HEK293 (cell line): ENCODE data around the gene PSD2.
A peak's percentile ranks its signal among the peaks of the same experiment; 100 is the strongest.

ENCODE experiments used
- HOXD13 ChIP-seq: sonication (generic); formaldehyde crosslinking; IDR thresholded peaks from 2 replicates; pipeline ENCODE4 v1.8.0; 2022; ENCODE audit warnings: missing genetic modification reagents, borderline replicate concordance
- ZBTB1 ChIP-seq: fragments of 450-650 bp; formaldehyde crosslinking; IDR thresholded peaks from 2 replicates; pipeline ENCODE4 v1.5.1; 2016; ENCODE audit warnings: missing biosample characterization, missing genetic modification characterization
- ZBTB21 ChIP-seq: fragments of 450-650 bp; formaldehyde crosslinking; IDR thresholded peaks from 2 replicates; pipeline ENCODE4 v1.5.1; 2017; ENCODE audit warnings: missing biosample characterization, missing genetic modification characterization
- ZNF157 ChIP-seq: fragments of 450-650 bp; formaldehyde crosslinking; IDR thresholded peaks from 2 replicates; pipeline ENCODE4 v1.5.1; 2016; ENCODE audit warnings: missing biosample characterization, missing genetic modification characterization
- ZNF248 ChIP-seq: fragments of 450-650 bp; formaldehyde crosslinking; IDR thresholded peaks from 2 replicates; pipeline ENCODE4 v1.5.1; 2017; ENCODE audit warnings: missing biosample characterization, missing genetic modification characterization
- ZNF366 ChIP-seq: fragments of 450-650 bp; formaldehyde crosslinking; conservative IDR thresholded peaks from 2 replicates; pipeline ENCODE4 v1.5.1; 2016; ENCODE audit warnings: missing biosample characterization, missing genetic modification characterization
- ZNF391 ChIP-seq: fragments of 450-650 bp; formaldehyde crosslinking; IDR thresholded peaks from 2 replicates; pipeline ENCODE4 v1.5.1; 2016; ENCODE audit warnings: low read depth, missing biosample characterization, missing genetic modification characterization, borderline replicate concordance
- ZNF48 ChIP-seq: fragments of 450-650 bp; formaldehyde crosslinking; IDR thresholded peaks from 2 replicates; pipeline ENCODE4 v1.5.1; 2016; ENCODE audit warnings: missing biosample characterization, missing genetic modification characterization
- ZNF521 ChIP-seq: fragments of 450-650 bp; formaldehyde crosslinking; IDR thresholded peaks from 2 replicates; pipeline ENCODE4 v1.5.1; 2017; ENCODE audit warnings: missing biosample characterization, mild to moderate bottlenecking, missing genetic modification characterization
- ZNF560 ChIP-seq: fragments of 450-650 bp; formaldehyde crosslinking; IDR thresholded peaks from 2 replicates; pipeline ENCODE4 v1.5.1; 2017; ENCODE audit warnings: missing biosample characterization, missing genetic modification characterization, borderline replicate concordance
- ZNF670 ChIP-seq: fragments of 450-650 bp; formaldehyde crosslinking; IDR thresholded peaks from 2 replicates; pipeline ENCODE4 v1.5.1; 2016; ENCODE audit warnings: missing biosample characterization, missing genetic modification characterization, low read depth
- ZNF677 ChIP-seq: fragments of 450-650 bp; IDR thresholded peaks from 2 replicates; pipeline ENCODE4 v1.5.0; 2018; ENCODE audit warnings: missing biosample characterization, mild to moderate bottlenecking, missing genetic modification characterization, moderate library complexity
- ZNF777 ChIP-seq: fragments of 450-650 bp; formaldehyde crosslinking; IDR thresholded peaks from 2 replicates; pipeline ENCODE4 v1.5.1; 2017; ENCODE audit warnings: missing biosample characterization, missing genetic modification characterization, borderline replicate concordance
- ZNF843 ChIP-seq: fragments of 450-650 bp; formaldehyde crosslinking; IDR thresholded peaks from 2 replicates; pipeline ENCODE4 v1.5.1; 2016; ENCODE audit warnings: missing biosample characterization, missing genetic modification characterization
- TF ChIP-seq, protein P1 (sequence below): fragments of 450-650 bp; formaldehyde crosslinking; IDR thresholded peaks from 2 replicates; pipeline ENCODE4 v1.5.1; 2016; ENCODE audit warnings: missing biosample characterization, missing genetic modification characterization
- TF ChIP-seq, protein P2 (sequence below): fragments of 450-650 bp; formaldehyde crosslinking; IDR thresholded peaks from 2 replicates; pipeline ENCODE4 v1.5.1; 2017; ENCODE audit warnings: missing biosample characterization, missing genetic modification characterization
- TF ChIP-seq, protein P3 (sequence below): fragments of 450-650 bp; formaldehyde crosslinking; IDR thresholded peaks from 2 replicates; pipeline ENCODE4 v1.5.1; 2016; ENCODE audit warnings: missing biosample characterization, missing genetic modification characterization
- TF ChIP-seq, protein P4 (sequence below): fragments of 450-650 bp; formaldehyde crosslinking; IDR thresholded peaks from 2 replicates; pipeline ENCODE4 v1.5.1; 2016; ENCODE audit warnings: missing biosample characterization, missing genetic modification characterization
- TF ChIP-seq, protein P5 (sequence below): fragments of 450-650 bp; formaldehyde crosslinking; IDR thresholded peaks from 2 replicates; pipeline ENCODE4 v1.5.1; 2016; ENCODE audit warnings: missing biosample characterization, missing genetic modification characterization
- TF ChIP-seq, protein P6 (sequence below): fragments of 450-650 bp; formaldehyde crosslinking; IDR thresholded peaks from 2 replicates; pipeline ENCODE4 v1.5.0; 2017; ENCODE audit warnings: missing biosample characterization, missing genetic modification characterization, borderline replicate concordance
- TF ChIP-seq, protein P7 (sequence below): fragments of 450-650 bp; formaldehyde crosslinking; IDR thresholded peaks from 2 replicates; pipeline ENCODE4 v1.5.1; 2016; ENCODE audit warnings: missing biosample characterization, missing genetic modification characterization
- TF ChIP-seq, protein P8 (sequence below): fragments of 450-650 bp; formaldehyde crosslinking; IDR thresholded peaks from 2 replicates; pipeline ENCODE4 v1.5.1; 2017; ENCODE audit warnings: missing biosample characterization, missing genetic modification characterization

Gene PSD2

DNA sequence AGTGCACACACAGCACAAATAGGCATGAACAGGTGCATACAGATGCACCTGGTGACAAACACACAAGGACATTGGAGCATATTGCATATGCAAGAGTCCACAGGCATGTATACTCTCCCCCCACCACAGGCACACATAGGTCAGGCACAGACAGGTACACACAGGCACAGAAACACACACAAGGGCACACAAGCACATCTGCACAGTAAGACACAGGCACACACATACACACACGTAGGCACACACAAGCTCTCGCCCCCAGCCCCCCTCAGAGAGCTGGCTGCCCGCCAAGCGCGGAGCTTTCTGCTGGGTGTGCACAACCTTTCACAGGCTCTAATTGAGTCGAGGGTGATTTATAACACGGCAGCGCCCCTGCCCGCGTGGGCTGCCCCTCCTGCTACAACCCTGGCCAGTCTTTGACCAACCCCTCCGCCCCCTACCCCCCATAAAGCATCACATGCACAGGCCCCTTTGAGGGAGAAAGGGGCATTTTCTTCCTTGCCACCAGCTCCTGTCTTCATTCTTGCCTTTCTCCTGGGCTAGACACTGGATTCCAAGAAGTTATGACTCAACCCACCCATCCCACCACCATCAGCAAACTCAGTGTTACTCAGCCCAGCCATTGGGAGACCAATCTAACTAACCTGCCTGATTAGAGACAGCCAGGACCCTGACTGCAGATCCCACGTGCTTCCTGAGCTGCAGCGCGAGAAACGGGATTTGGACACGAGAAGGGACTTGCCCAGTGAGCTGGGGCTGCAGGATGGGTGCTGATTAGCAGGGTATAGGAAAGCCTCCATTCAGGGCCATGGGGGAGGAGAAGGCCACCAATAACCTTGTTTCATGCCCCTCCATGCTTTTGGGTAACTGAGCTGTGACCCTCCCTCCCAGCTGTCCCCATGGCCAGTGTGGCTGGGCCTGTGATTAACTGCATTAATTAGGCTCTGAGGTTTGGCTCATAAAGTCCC is 42.8 kb upstream of the PSD2 start (continued):
- TF ChIP-seq, protein P1, sequence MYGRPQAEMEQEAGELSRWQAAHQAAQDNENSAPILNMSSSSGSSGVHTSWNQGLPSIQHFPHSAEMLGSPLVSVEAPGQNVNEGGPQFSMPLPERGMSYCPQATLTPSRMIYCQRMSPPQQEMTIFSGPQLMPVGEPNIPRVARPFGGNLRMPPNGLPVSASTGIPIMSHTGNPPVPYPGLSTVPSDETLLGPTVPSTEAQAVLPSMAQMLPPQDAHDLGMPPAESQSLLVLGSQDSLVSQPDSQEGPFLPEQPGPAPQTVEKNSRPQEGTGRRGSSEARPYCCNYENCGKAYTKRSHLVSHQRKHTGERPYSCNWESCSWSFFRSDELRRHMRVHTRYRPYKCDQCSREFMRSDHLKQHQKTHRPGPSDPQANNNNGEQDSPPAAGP (tag by site-specific recombination), result 0 out of 2 replicates have a peak, but pooled peaks have one; percentile 43
- TF ChIP-seq, protein P2, sequence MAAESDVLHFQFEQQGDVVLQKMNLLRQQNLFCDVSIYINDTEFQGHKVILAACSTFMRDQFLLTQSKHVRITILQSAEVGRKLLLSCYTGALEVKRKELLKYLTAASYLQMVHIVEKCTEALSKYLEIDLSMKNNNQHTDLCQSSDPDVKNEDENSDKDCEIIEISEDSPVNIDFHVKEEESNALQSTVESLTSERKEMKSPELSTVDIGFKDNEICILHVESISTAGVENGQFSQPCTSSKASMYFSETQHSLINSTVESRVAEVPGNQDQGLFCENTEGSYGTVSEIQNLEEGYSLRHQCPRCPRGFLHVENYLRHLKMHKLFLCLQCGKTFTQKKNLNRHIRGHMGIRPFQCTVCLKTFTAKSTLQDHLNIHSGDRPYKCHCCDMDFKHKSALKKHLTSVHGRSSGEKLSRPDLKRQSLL (tag by site-specific recombination), result no peak
- TF ChIP-seq ZNF843 (tag by site-specific recombination) (no peak), HOXD13 (no peak), ZNF560 (tag by site-specific recombination) (no peak), ZNF670 (tag by site-specific recombination) (no peak), ZNF248 (tag by site-specific recombination) (no peak), ZNF366 (peak; percentile 25; the same call in 1 of the 2 replicates), ZNF157 (tag by site-specific recombination) (no peak), ZNF521 (no peak), ZNF48 (tag by site-specific recombination) (no peak), ZBTB1 (no peak), ZNF677 (tag by site-specific recombination) (no peak), ZNF777 (tag by site-specific recombination) (no peak), ZBTB21 (tag by site-specific recombination) (no peak), ZNF391 (tag by site-specific recombination) (no peak)
- TF ChIP-seq, protein P3, sequence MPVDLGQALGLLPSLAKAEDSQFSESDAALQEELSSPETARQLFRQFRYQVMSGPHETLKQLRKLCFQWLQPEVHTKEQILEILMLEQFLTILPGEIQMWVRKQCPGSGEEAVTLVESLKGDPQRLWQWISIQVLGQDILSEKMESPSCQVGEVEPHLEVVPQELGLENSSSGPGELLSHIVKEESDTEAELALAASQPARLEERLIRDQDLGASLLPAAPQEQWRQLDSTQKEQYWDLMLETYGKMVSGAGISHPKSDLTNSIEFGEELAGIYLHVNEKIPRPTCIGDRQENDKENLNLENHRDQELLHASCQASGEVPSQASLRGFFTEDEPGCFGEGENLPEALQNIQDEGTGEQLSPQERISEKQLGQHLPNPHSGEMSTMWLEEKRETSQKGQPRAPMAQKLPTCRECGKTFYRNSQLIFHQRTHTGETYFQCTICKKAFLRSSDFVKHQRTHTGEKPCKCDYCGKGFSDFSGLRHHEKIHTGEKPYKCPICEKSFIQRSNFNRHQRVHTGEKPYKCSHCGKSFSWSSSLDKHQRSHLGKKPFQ (tag by site-specific recombination), result no peak; the same call in 1 of the 2 replicates
- TF ChIP-seq, protein P4, sequence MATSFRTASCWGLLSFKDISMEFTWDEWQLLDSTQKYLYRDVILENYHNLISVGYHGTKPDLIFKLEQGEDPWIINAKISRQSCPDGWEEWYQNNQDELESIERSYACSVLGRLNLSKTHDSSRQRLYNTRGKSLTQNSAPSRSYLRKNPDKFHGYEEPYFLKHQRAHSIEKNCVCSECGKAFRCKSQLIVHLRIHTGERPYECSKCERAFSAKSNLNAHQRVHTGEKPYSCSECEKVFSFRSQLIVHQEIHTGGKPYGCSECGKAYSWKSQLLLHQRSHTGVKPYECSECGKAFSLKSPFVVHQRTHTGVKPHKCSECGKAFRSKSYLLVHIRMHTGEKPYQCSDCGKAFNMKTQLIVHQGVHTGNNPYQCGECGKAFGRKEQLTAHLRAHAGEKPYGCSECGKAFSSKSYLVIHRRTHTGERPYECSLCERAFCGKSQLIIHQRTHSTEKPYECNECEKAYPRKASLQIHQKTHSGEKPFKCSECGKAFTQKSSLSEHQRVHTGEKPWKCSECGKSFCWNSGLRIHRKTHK (tag by site-specific recombination), result no peak
- TF ChIP-seq, protein P5, sequence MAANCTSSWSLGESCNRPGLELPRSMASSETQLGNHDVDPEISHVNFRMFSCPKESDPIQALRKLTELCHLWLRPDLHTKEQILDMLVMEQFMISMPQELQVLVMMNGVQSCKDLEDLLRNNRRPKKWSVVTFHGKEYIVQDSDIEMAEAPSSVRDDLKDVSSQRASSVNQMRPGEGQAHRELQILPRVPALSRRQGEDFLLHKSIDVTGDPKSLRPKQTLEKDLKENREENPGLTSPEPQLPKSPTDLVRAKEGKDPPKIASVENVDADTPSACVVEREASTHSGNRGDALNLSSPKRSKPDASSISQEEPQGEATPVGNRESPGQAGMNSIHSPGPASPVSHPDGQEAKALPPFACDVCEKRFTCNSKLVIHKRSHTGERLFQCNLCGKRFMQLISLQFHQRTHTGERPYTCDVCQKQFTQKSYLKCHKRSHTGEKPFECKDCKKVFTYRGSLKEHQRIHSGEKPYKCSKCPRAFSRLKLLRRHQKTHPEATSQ, result no peak
- TF ChIP-seq, protein P6, sequence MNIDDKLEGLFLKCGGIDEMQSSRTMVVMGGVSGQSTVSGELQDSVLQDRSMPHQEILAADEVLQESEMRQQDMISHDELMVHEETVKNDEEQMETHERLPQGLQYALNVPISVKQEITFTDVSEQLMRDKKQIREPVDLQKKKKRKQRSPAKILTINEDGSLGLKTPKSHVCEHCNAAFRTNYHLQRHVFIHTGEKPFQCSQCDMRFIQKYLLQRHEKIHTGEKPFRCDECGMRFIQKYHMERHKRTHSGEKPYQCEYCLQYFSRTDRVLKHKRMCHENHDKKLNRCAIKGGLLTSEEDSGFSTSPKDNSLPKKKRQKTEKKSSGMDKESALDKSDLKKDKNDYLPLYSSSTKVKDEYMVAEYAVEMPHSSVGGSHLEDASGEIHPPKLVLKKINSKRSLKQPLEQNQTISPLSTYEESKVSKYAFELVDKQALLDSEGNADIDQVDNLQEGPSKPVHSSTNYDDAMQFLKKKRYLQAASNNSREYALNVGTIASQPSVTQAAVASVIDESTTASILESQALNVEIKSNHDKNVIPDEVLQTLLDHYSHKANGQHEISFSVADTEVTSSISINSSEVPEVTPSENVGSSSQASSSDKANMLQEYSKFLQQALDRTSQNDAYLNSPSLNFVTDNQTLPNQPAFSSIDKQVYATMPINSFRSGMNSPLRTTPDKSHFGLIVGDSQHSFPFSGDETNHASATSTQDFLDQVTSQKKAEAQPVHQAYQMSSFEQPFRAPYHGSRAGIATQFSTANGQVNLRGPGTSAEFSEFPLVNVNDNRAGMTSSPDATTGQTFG (tag by site-specific recombination), result no peak
- TF ChIP-seq, protein P7, sequence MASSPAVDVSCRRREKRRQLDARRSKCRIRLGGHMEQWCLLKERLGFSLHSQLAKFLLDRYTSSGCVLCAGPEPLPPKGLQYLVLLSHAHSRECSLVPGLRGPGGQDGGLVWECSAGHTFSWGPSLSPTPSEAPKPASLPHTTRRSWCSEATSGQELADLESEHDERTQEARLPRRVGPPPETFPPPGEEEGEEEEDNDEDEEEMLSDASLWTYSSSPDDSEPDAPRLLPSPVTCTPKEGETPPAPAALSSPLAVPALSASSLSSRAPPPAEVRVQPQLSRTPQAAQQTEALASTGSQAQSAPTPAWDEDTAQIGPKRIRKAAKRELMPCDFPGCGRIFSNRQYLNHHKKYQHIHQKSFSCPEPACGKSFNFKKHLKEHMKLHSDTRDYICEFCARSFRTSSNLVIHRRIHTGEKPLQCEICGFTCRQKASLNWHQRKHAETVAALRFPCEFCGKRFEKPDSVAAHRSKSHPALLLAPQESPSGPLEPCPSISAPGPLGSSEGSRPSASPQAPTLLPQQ, result no peak
- TF ChIP-seq, protein P8, sequence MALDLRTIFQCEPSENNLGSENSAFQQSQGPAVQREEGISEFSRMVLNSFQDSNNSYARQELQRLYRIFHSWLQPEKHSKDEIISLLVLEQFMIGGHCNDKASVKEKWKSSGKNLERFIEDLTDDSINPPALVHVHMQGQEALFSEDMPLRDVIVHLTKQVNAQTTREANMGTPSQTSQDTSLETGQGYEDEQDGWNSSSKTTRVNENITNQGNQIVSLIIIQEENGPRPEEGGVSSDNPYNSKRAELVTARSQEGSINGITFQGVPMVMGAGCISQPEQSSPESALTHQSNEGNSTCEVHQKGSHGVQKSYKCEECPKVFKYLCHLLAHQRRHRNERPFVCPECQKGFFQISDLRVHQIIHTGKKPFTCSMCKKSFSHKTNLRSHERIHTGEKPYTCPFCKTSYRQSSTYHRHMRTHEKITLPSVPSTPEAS (tag by site-specific recombination), result peak; percentile 96
